Esophagus squamous epithelium (tissue), 4 donors: ENCODE data around the gene IRF2.

Experiments
- CTCF ChIP-seq, 6 experiments: fragments of 450-650 bp in 4 of 6; fragments of 200-600 bp in 2 of 6; sonication (generic) in 2 of 6; IDR thresholded peaks; one replicate each; pipeline ENCODE4 v1.5.1; 2016 to 2019; ENCODE audit warnings: antibody characterized with exemption in 6 of 6, mild to moderate bottlenecking in 4 of 6, moderate library complexity in 4 of 6
- POLR2A ChIP-seq, 4 donors: fragments of 450-650 bp; IDR thresholded peaks; one replicate each; pipeline ENCODE4 v1.6.1; 2017; ENCODE audit warnings: antibody characterized with exemption in 4 of 4, mild to moderate bottlenecking in 4 of 4, moderate library complexity in 3 of 4

- TF ChIP-seq POLR2A (IDR thresholded peaks at IDR 0.05) (no peak), CTCF (IDR thresholded peaks at IDR 0.05) (no peak)
These were observed 2.3 kb upstream of the IRF2 start for GRCh38 chr4:184476695-184477094.
